Endothelial cell of umbilical vein (primary cell): ENCODE results near the gene FAM118A. TPM values are rescaled to one million over a fixed set of nuclear protein-coding genes. Genes with fewer than 3 reads are reported as not detected.

ENCODE experiments used
- BruUV-seq: library from RNA; stranded (reverse); fragments of 400-500 nt; replicated peaks from 2 replicates; lab custom pipeline; 2021; lab: Mats Ljungman, UMichigan
- CTCF ChIA-PET: fragments of 300-600, 350-600 bp; sonication (Branson Sonifier 250); formaldehyde crosslinking; loops from one replicate; lab custom pipeline; 2021; ENCODE audit warnings: antibody characterized with exemption, inconsistent platforms; lab: Charles Lee
- POLR2A ChIA-PET: fragments of 300-600, 350-600 bp; sonication (Branson Sonifier 250); formaldehyde crosslinking; loops from one replicate; lab custom pipeline; 2021; ENCODE audit warnings: antibody characterized with exemption, inconsistent platforms; lab: Charles Lee
- DNase-seq: peaks from one replicate; pipeline ENCODE4 v3.0.0-alpha.2; 2011; ENCODE audit warnings: low read depth, low spot score
- FAIRE-seq: peaks from 2 replicates; lab custom pipeline; 2011; peaks lifted over from hg19 to GRCh38; lab: Jason Lieb, UNC
- H2AFZ ChIP-seq: 2 replicates; pipeline ENCODE4 v1.6.0; 2012; ENCODE audit warnings: low read depth, low read length, control low read depth, inconsistent platforms
- H3K27ac ChIP-seq: 2 replicates; pipeline ENCODE4 v1.5.1; 2011; ENCODE audit warnings: low read depth, mild to moderate bottlenecking, control low read depth, low read length, moderate library complexity; ENCODE audit not compliant: insufficient read depth
- H3K27me3 ChIP-seq, 2 experiments: 2 replicates each; pipeline versions ENCODE4 v1.6.0 to v1.6.1; 2011; ENCODE audit warnings: low read length in 2 of 2, mixed read lengths in 1 of 2; ENCODE audit not compliant: control insufficient read depth in 2 of 2, insufficient read depth in 2 of 2
- H3K36me3 ChIP-seq, 2 experiments: 2 replicates in 1 of 2; 3 replicates in 1 of 2; pipeline ENCODE4 v1.5.1; 2011; ENCODE audit warnings: low read length in 2 of 2, mild to moderate bottlenecking in 1 of 2, moderate library complexity in 1 of 2; ENCODE audit not compliant: control insufficient read depth in 2 of 2, insufficient read depth in 2 of 2; ENCODE audit errors: extremely low read depth in 1 of 2
- H3K4me1 ChIP-seq: 3 replicates; pipeline ENCODE4 v1.5.1; 2011; ENCODE audit warnings: mild to moderate bottlenecking, low read length; ENCODE audit not compliant: control insufficient read depth, insufficient read depth; ENCODE audit errors: extremely low read depth
- H3K4me2 ChIP-seq: 2 replicates; pipeline ENCODE4 v1.6.1; 2011; ENCODE audit warnings: low read length, control low read depth, mixed read lengths; ENCODE audit not compliant: insufficient read depth
- H3K4me3 ChIP-seq, 3 experiments: fragments of 200-600 bp in 1 of 3; sonication (generic), shearing (Covaris generic) in 1 of 3; replicated peaks in 1 of 3; 2 replicates each; pipeline ENCODE4 v1.5.1; 2011 to 2016; ENCODE audit warnings: control low read depth in 3 of 3, low read length in 3 of 3, mild to moderate bottlenecking in 2 of 3, inconsistent platforms in 1 of 3, low read depth in 1 of 3, moderate library complexity in 1 of 3; ENCODE audit not compliant: insufficient read depth in 1 of 3
- H3K79me2 ChIP-seq: 2 replicates; pipeline ENCODE4 v1.6.0; 2012; ENCODE audit warnings: low read length, inconsistent platforms; ENCODE audit not compliant: control insufficient read depth, insufficient read depth
- H3K9ac ChIP-seq: replicated peaks from 2 replicates; pipeline ENCODE3; 2011; ENCODE audit warnings: low read length, control low read depth; ENCODE audit not compliant: insufficient read depth; ENCODE audit errors: extremely low read depth
- H3K9me1 ChIP-seq: replicated peaks from 3 replicates; pipeline ENCODE4 v1.6.0; 2011; ENCODE audit warnings: mild to moderate bottlenecking, low read length; ENCODE audit not compliant: control insufficient read depth, insufficient read depth; ENCODE audit errors: extremely low read depth
- H3K9me3 ChIP-seq: replicated peaks from 2 replicates; pipeline ENCODE4 v1.5.1; 2012; ENCODE audit warnings: low read length, inconsistent platforms; ENCODE audit not compliant: control insufficient read depth, insufficient read depth
- H4K20me1 ChIP-seq: replicated peaks from 2 replicates; pipeline ENCODE3; 2011; ENCODE audit warnings: mild to moderate bottlenecking, low read length; ENCODE audit not compliant: control insufficient read depth, insufficient read depth; ENCODE audit errors: extremely low read depth
- EZH2 ChIP-seq: IDR thresholded peaks from 2 replicates; pipeline ENCODE4 v1.6.1; 2012; ENCODE audit warnings: borderline replicate concordance, low read depth, mild to moderate bottlenecking, moderate library complexity, low read length, inconsistent platforms; ENCODE audit not compliant: severe bottlenecking
- FOS ChIP-seq: IDR thresholded peaks from 2 replicates; pipeline ENCODE4 v1.6.1; 2011; ENCODE audit warnings: mild to moderate bottlenecking, low read length, moderate library complexity, borderline replicate concordance; ENCODE audit not compliant: insufficient read depth
- GATA2 ChIP-seq: IDR thresholded peaks from 2 replicates; pipeline ENCODE4 v1.7.0; 2011; ENCODE audit warnings: low read depth, mild to moderate bottlenecking, moderate library complexity, mixed read lengths, low read length; ENCODE audit not compliant: insufficient read length, insufficient read depth
- JUN ChIP-seq: IDR thresholded peaks from 2 replicates; pipeline ENCODE4 v1.6.1; 2011; ENCODE audit warnings: borderline replicate concordance, low read depth; ENCODE audit not compliant: insufficient read length, insufficient read depth
- MYC ChIP-seq: IDR thresholded peaks from one replicate; pipeline ENCODE4 v1.6.1; 2011; ENCODE audit warnings: mild to moderate bottlenecking, low read depth, low read length
- POLR2A ChIP-seq: IDR thresholded peaks from 2 replicates; pipeline ENCODE4 v1.6.1; 2012; ENCODE audit warnings: low read depth, mild to moderate bottlenecking, control low read depth, low read length
- POLR2AphosphoS5 ChIP-seq: IDR thresholded peaks from 2 replicates; pipeline ENCODE4 v1.6.1; 2012; ENCODE audit warnings: low read depth, mild to moderate bottlenecking, control low read depth, low read length, moderate library complexity; ENCODE audit not compliant: insufficient read depth
- dilution Hi-C: fragments of 300-500 bp; cut with MboI; formaldehyde crosslinking; loops from one replicate; pipeline ENCODE4 v1.15.0; 2019; ENCODE audit warnings: low sequenced_read_pairs; ENCODE audit not compliant: extremely low pct_ligation_motif_present
- intact Hi-C: fragments of 100-400 bp; cut with micrococcal nuclease; formaldehyde crosslinking; loops from one replicate; pipeline ENCODE4 v1.10.0; 2022
- polyA plus RNA-seq, 4 experiments: library from polyadenylated mRNA; depleted of rRNA in 3 of 4; stranded (reverse) in 3 of 4; unstranded in 1 of 4; fragments of >200 nt; gene quantifications; 2 replicates each; pipeline versions ENCODE4 v1.2.1 to v1.2.3, GENCODE V29; 2011 to 2012; ENCODE audit warnings: missing spikeins in 1 of 4
- total RNA-seq: library from RNA; stranded (reverse); gene quantifications from 2 replicates; pipeline ENCODE4 v1.2.3, GENCODE V29; 2021
- TF ChIP-seq, protein P1 (sequence below), 2 donors: IDR thresholded peaks; 1 replicate in 1 of 2; 2 replicates in 1 of 2; pipeline ENCODE4 v1.5.1; 2011; ENCODE audit warnings: low read length in 2 of 2, mild to moderate bottlenecking in 2 of 2, moderate library complexity in 2 of 2, control low read depth in 1 of 2, inconsistent platforms in 1 of 2, low read depth in 1 of 2; ENCODE audit not compliant: insufficient read depth in 1 of 2; ENCODE audit errors: extremely low read depth in 1 of 2
- TF ChIP-seq, protein P2 (sequence below): IDR thresholded peaks from 2 replicates; pipeline ENCODE4 v1.6.1; 2011; ENCODE audit not compliant: insufficient read depth, insufficient read length

Gene FAM118A
- total and polyA plus RNA-seq, 2 donors (not counting 3 experiments of a cell fraction or from before 2014, with no cell fraction given): 20.2 to 25.6 TPM

DNA sequence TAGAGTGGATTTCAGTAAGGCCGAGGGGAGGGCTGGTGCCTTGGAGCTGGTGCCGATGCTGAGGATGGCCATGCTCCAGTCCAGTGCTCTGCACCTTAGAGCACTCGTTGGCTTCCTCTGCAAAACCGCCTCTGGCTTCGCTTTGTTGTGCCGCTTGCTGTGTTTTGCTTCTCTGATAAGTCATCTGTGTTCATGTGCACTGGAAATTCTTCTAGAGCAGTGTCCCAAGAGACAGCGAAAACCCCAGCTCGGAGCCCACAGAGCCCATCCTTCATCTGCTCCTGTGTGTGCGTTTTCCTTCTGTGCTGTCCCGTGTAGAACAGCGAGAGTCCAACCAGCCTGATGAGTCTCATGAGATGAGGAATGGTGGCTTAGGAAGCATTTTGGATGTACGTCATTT lies 12.1 kb downstream of the FAM118A start:
- no peak overlapping the region for H3K27ac ChIP-seq
- peaks cover 32% of the 10 kb centered on the region for H3K79me2 ChIP-seq
- DNase-seq (no peak), FAIRE-seq (no peak)
- H4K20me1 ChIP-seq: no peaks in the 10 kb centered on the region
- H3K9ac ChIP-seq: no peak overlapping the region
- intact Hi-C loops (no loop called here), dilution Hi-C loops (no loop called here)
- H3K4me3 ChIP-seq: no peak overlapping the region
- no peaks in the 10 kb centered on the region for H3K9me1 ChIP-seq
- ChIA-PET POLR2A (interaction anchor here (0.6 kb wide), 1 partner anchor 28 kb away, joined by 3 read pairs; no protein-coding TSS in a partner anchor), CTCF (interaction anchor here (2.4 kb wide), 1 partner anchor 14 kb away, joined by 9 read pairs; no protein-coding TSS in a partner anchor)
- no peak overlapping the region for H2AFZ ChIP-seq
- H3K4me1 ChIP-seq: peaks cover 24% of the 10 kb centered on the region
- TF ChIP-seq JUN (no peak), EZH2 (no peak), FOS (no peak), POLR2A (no peak), GATA2 (no peak), POLR2AphosphoS5 (no peak), MYC (no peak)
- TF ChIP-seq, protein P1, sequence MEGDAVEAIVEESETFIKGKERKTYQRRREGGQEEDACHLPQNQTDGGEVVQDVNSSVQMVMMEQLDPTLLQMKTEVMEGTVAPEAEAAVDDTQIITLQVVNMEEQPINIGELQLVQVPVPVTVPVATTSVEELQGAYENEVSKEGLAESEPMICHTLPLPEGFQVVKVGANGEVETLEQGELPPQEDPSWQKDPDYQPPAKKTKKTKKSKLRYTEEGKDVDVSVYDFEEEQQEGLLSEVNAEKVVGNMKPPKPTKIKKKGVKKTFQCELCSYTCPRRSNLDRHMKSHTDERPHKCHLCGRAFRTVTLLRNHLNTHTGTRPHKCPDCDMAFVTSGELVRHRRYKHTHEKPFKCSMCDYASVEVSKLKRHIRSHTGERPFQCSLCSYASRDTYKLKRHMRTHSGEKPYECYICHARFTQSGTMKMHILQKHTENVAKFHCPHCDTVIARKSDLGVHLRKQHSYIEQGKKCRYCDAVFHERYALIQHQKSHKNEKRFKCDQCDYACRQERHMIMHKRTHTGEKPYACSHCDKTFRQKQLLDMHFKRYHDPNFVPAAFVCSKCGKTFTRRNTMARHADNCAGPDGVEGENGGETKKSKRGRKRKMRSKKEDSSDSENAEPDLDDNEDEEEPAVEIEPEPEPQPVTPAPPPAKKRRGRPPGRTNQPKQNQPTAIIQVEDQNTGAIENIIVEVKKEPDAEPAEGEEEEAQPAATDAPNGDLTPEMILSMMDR (IDR thresholded peaks at IDR 0.05; ENCODE audit: extremely low read depth in 1 of 2, insufficient read depth in 1 of 2, low read depth in 1 of 2, low read length in 2 of 2): no peak
- TF ChIP-seq, protein P2, sequence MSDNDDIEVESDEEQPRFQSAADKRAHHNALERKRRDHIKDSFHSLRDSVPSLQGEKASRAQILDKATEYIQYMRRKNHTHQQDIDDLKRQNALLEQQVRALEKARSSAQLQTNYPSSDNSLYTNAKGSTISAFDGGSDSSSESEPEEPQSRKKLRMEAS: no peak
- no peak overlapping the region for H3K4me2 ChIP-seq
- peaks cover 4 to 24% of the 10 kb centered on the region in 2 experiments for H3K36me3 ChIP-seq
- no peaks in the 10 kb centered on the region for H3K27me3 ChIP-seq
- no TSS peak for BruUV-seq
- no peaks in the 10 kb centered on the region for H3K9me3 ChIP-seq
